Activated CD4-positive, alpha-beta memory T cell treated with anti-CD3 and anti-CD28 coated beads, Interleukin-2, amount 10 ng/mL, durations not matched to agents 7 days and 5 days (primary cell): ENCODE data around the gene PDE11A. TPM values are rescaled to one million over a fixed set of nuclear protein-coding genes. Genes with fewer than 3 reads are reported as not detected.
"Not testable (repeated sequence)": the region's sequence is repeated elsewhere in the genome, so short reads cannot be mapped to it uniquely, and the experiment has no call there.

Experiments used
- CTCF ChIA-PET: fragments of 350-600 bp; sonication (Branson Sonifier 250); formaldehyde crosslinking; loops from one replicate; lab custom pipeline; 2021; ENCODE audit warnings: antibody characterized with exemption, inconsistent platforms; lab: Charles Lee
- POLR2A ChIA-PET: fragments of 350-600 bp; sonication (Branson Sonifier 250); formaldehyde crosslinking; loops from one replicate; lab custom pipeline; 2021; ENCODE audit warnings: antibody characterized with exemption; lab: Charles Lee
- DNase-seq: peaks from one replicate; pipeline ENCODE4 v3.0.0-alpha.2; 2020
- H3K27ac Mint-ChIP-seq: one replicate; pipeline ENCODE4 v1.8.0; 2021; ENCODE audit warnings: mild to moderate bottlenecking, mixed read lengths
- H3K27me3 Mint-ChIP-seq: one replicate; pipeline ENCODE4 v1.8.0; 2021; ENCODE audit warnings: mixed read lengths
- H3K36me3 Mint-ChIP-seq: one replicate; pipeline ENCODE4 v1.8.0; 2021; ENCODE audit warnings: low read depth, mixed read lengths
- H3K4me1 Mint-ChIP-seq: one replicate; pipeline ENCODE4 v1.8.0; 2021; ENCODE audit warnings: mixed read lengths
- H3K4me3 Mint-ChIP-seq: one replicate; pipeline ENCODE4 v1.8.0; 2021; ENCODE audit warnings: mild to moderate bottlenecking, mixed read lengths
- H3K9me3 Mint-ChIP-seq: one replicate; pipeline ENCODE4 v1.8.0; 2021; ENCODE audit warnings: mixed read lengths
- total RNA-seq, 2 experiments: library from RNA; stranded (reverse); gene quantifications; one replicate each; pipeline ENCODE4 v1.2.3, GENCODE V29; 2021

Gene PDE11A
- total RNA-seq, 2 experiments from 2014 or later: not detected

GRCh38 chr2:177984749-177985148 is 87.8 kb downstream of the PDE11A start:
- H3K4me3 Mint-ChIP-seq: no peak overlapping the region
- H3K27me3 Mint-ChIP-seq: no peaks in the 10 kb centered on the region
- no peaks in the 10 kb centered on the region for H3K4me1 Mint-ChIP-seq
- no peak for DNase-seq
- no peak overlapping the region for H3K27ac Mint-ChIP-seq
- ChIA-PET POLR2A (no interaction called here), CTCF (interaction anchor here (1.2 to 1.8 kb wide), 4 partner anchors 8 to 87 kb away, joined by 3 to 8 read pairs (median 4); no protein-coding TSS in a partner anchor)
- no peaks in the 10 kb centered on the region for H3K9me3 Mint-ChIP-seq
- no peaks in the 10 kb centered on the region for H3K36me3 Mint-ChIP-seq

- H3K36me3 Mint-ChIP-seq: no peaks in the 10 kb centered on the region
- no peaks in the 10 kb centered on the region for H3K4me1 Mint-ChIP-seq
- H3K27me3 Mint-ChIP-seq: no peaks in the 10 kb centered on the region
- H3K27ac Mint-ChIP-seq: no peak overlapping the region
- CTCF ChIA-PET: interaction anchor here (1.4 to 1.8 kb wide), 3 partner anchors 10 to 88 kb away, joined by 4 to 8 read pairs (median 5); no protein-coding TSS in a partner anchor
- peak; percentile 28 for DNase-seq
- H3K9me3 Mint-ChIP-seq: no peaks in the 10 kb centered on the region
- POLR2A ChIA-PET: no interaction called here
- H3K4me3 Mint-ChIP-seq: no peak overlapping the region
These were observed 89.3 kb downstream of the PDE11A start for GRCh38 chr2:177983183-177983788.

- CTCF ChIA-PET: no interaction called here
- Mint-ChIP-seq H3K4me3 (no peak overlapping the region), H3K4me1 (no peaks in the 10 kb centered on the region), H3K36me3 (no peaks in the 10 kb centered on the region), H3K9me3 (no peaks in the 10 kb centered on the region), H3K27ac (no peak overlapping the region), H3K27me3 (no peaks in the 10 kb centered on the region)
- POLR2A ChIA-PET: no interaction called here
- DNase-seq: no peak
These were observed 99.8 kb downstream of the PDE11A start for GRCh38 chr2:177972782-177973181.

GRCh38 chr2:177972123-177972522 is 100.5 kb downstream of the PDE11A start:
- CTCF ChIA-PET: interaction anchor here (1.6 kb wide), 1 partner anchor 12 kb away, joined by 3 read pairs; no protein-coding TSS in a partner anchor
- Mint-ChIP-seq H3K27ac (no peak overlapping the region), H3K36me3 (no peaks in the 10 kb centered on the region), H3K4me1 (no peaks in the 10 kb centered on the region), H3K9me3 (no peaks in the 10 kb centered on the region), H3K27me3 (no peaks in the 10 kb centered on the region), H3K4me3 (no peak overlapping the region)
- no peak for DNase-seq
- POLR2A ChIA-PET: no interaction called here

GRCh38 chr2:177970670-177971454 is 101.7 kb downstream of the PDE11A start:
- Mint-ChIP-seq H3K27ac (no peak overlapping the region), H3K4me3 (no peak overlapping the region), H3K4me1 (no peaks in the 10 kb centered on the region), H3K9me3 (no peaks in the 10 kb centered on the region), H3K27me3 (no peaks in the 10 kb centered on the region), H3K36me3 (no peaks in the 10 kb centered on the region)
- ChIA-PET POLR2A (no interaction called here), CTCF (interaction anchor here (1.6 kb wide), 1 partner anchor 13 kb away, joined by 3 read pairs; no protein-coding TSS in a partner anchor)
- DNase-seq: no peak

- ChIA-PET CTCF (no interaction called here), POLR2A (no interaction called here)
- H3K36me3 Mint-ChIP-seq: no peaks in the 10 kb centered on the region
- no peak overlapping the region for H3K4me3 Mint-ChIP-seq
- no peaks in the 10 kb centered on the region for H3K9me3 Mint-ChIP-seq
- peaks cover 6% of the 10 kb centered on the region for H3K27me3 Mint-ChIP-seq
- DNase-seq: no peak
- H3K27ac Mint-ChIP-seq: no peak overlapping the region
- no peaks in the 10 kb centered on the region for H3K4me1 Mint-ChIP-seq
These were observed 107.7 kb downstream of the PDE11A start for GRCh38 chr2:177964892-177965291.

GRCh38 chr2:177952151-177952550 is 120.4 kb downstream of the PDE11A start:
- no peaks in the 10 kb centered on the region for H3K27me3 Mint-ChIP-seq
- H3K4me3 Mint-ChIP-seq: no peak overlapping the region
- CTCF ChIA-PET: no interaction called here
- H3K36me3 Mint-ChIP-seq: no peaks in the 10 kb centered on the region
- H3K4me1 Mint-ChIP-seq: no peaks in the 10 kb centered on the region
- DNase-seq: no peak
- POLR2A ChIA-PET: no interaction called here
- no peak overlapping the region for H3K27ac Mint-ChIP-seq
- no peaks in the 10 kb centered on the region for H3K9me3 Mint-ChIP-seq

- DNase-seq, H3K36me3 Mint-ChIP-seq, POLR2A ChIA-PET, H3K4me3 Mint-ChIP-seq, H3K9me3 Mint-ChIP-seq, H3K27me3 Mint-ChIP-seq, H3K27ac Mint-ChIP-seq, H3K4me1 Mint-ChIP-seq, CTCF ChIA-PET: not testable (repeated sequence)
These were observed 125.0 kb downstream of the PDE11A start for GRCh38 chr2:177947598-177947997.

- POLR2A ChIA-PET, H3K4me3 Mint-ChIP-seq, H3K9me3 Mint-ChIP-seq, H3K36me3 Mint-ChIP-seq, H3K27ac Mint-ChIP-seq, DNase-seq, H3K27me3 Mint-ChIP-seq, H3K4me1 Mint-ChIP-seq: not testable (repeated sequence)
- CTCF ChIA-PET: interaction anchor here (0.6 kb wide), 1 partner anchor 268 kb away, joined by 4 read pairs; no protein-coding TSS in a partner anchor
These were observed 128.0 kb downstream of the PDE11A start for GRCh38 chr2:177944530-177944929.

GRCh38 chr2:177942731-177943130 is 129.8 kb downstream of the PDE11A start:
- no peaks in the 10 kb centered on the region for H3K9me3 Mint-ChIP-seq
- CTCF ChIA-PET: no interaction called here

GRCh38 chr2:177939211-177939610 is 133.4 kb downstream of the PDE11A start:
- Mint-ChIP-seq H3K36me3 (no peaks in the 10 kb centered on the region), H3K9me3 (no peaks in the 10 kb centered on the region), H3K4me3 (no peak overlapping the region), H3K27me3 (peaks cover 2% of the 10 kb centered on the region), H3K4me1 (no peaks in the 10 kb centered on the region), H3K27ac (no peak overlapping the region)
- CTCF ChIA-PET: no interaction called here
- no peak for DNase-seq
- POLR2A ChIA-PET: no interaction called here

More at GRCh38 chr2:177942731-177943130, 129.8 kb downstream of the PDE11A start:
- H3K4me1 Mint-ChIP-seq: no peaks in the 10 kb centered on the region
- no peaks in the 10 kb centered on the region for H3K36me3 Mint-ChIP-seq
- H3K4me3 Mint-ChIP-seq: no peak overlapping the region
- DNase-seq: no peak
- peaks cover 2% of the 10 kb centered on the region for H3K27me3 Mint-ChIP-seq
- POLR2A ChIA-PET: no interaction called here
- no peak overlapping the region for H3K27ac Mint-ChIP-seq

GRCh38 chr2:177930916-177931315 is 141.7 kb downstream of the PDE11A start:
- H3K36me3 Mint-ChIP-seq: no peaks in the 10 kb centered on the region
- H3K27me3 Mint-ChIP-seq: peaks cover 12% of the 10 kb centered on the region
- DNase-seq: no peak
- ChIA-PET CTCF (no interaction called here), POLR2A (no interaction called here)
- peaks cover 3% of the 10 kb centered on the region for H3K4me1 Mint-ChIP-seq
- H3K4me3 Mint-ChIP-seq: no peak overlapping the region
- H3K9me3 Mint-ChIP-seq: no peaks in the 10 kb centered on the region
- no peak overlapping the region for H3K27ac Mint-ChIP-seq

- peaks cover 3% of the 10 kb centered on the region for H3K4me1 Mint-ChIP-seq
- H3K27me3 Mint-ChIP-seq: peaks cover 12% of the 10 kb centered on the region
- no peaks in the 10 kb centered on the region for H3K36me3 Mint-ChIP-seq
- no peak overlapping the region for H3K4me3 Mint-ChIP-seq
- ChIA-PET CTCF (no interaction called here), POLR2A (no interaction called here)
- no peak for DNase-seq
- H3K27ac Mint-ChIP-seq: no peak overlapping the region
- no peaks in the 10 kb centered on the region for H3K9me3 Mint-ChIP-seq
These were observed 142.7 kb downstream of the PDE11A start for GRCh38 chr2:177929662-177930522.
